SW480 (cell line): ENCODE results near the gene UGGT1.

Experiments used
- DNase-seq: peaks from one replicate; pipeline ENCODE4 v3.0.0-alpha.2; 2016; ENCODE audit warnings: low spot score

The UGGT1 gene, protein sequence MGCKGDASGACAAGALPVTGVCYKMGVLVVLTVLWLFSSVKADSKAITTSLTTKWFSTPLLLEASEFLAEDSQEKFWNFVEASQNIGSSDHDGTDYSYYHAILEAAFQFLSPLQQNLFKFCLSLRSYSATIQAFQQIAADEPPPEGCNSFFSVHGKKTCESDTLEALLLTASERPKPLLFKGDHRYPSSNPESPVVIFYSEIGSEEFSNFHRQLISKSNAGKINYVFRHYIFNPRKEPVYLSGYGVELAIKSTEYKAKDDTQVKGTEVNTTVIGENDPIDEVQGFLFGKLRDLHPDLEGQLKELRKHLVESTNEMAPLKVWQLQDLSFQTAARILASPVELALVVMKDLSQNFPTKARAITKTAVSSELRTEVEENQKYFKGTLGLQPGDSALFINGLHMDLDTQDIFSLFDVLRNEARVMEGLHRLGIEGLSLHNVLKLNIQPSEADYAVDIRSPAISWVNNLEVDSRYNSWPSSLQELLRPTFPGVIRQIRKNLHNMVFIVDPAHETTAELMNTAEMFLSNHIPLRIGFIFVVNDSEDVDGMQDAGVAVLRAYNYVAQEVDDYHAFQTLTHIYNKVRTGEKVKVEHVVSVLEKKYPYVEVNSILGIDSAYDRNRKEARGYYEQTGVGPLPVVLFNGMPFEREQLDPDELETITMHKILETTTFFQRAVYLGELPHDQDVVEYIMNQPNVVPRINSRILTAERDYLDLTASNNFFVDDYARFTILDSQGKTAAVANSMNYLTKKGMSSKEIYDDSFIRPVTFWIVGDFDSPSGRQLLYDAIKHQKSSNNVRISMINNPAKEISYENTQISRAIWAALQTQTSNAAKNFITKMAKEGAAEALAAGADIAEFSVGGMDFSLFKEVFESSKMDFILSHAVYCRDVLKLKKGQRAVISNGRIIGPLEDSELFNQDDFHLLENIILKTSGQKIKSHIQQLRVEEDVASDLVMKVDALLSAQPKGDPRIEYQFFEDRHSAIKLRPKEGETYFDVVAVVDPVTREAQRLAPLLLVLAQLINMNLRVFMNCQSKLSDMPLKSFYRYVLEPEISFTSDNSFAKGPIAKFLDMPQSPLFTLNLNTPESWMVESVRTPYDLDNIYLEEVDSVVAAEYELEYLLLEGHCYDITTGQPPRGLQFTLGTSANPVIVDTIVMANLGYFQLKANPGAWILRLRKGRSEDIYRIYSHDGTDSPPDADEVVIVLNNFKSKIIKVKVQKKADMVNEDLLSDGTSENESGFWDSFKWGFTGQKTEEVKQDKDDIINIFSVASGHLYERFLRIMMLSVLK (N-terminal part only)

DNA sequence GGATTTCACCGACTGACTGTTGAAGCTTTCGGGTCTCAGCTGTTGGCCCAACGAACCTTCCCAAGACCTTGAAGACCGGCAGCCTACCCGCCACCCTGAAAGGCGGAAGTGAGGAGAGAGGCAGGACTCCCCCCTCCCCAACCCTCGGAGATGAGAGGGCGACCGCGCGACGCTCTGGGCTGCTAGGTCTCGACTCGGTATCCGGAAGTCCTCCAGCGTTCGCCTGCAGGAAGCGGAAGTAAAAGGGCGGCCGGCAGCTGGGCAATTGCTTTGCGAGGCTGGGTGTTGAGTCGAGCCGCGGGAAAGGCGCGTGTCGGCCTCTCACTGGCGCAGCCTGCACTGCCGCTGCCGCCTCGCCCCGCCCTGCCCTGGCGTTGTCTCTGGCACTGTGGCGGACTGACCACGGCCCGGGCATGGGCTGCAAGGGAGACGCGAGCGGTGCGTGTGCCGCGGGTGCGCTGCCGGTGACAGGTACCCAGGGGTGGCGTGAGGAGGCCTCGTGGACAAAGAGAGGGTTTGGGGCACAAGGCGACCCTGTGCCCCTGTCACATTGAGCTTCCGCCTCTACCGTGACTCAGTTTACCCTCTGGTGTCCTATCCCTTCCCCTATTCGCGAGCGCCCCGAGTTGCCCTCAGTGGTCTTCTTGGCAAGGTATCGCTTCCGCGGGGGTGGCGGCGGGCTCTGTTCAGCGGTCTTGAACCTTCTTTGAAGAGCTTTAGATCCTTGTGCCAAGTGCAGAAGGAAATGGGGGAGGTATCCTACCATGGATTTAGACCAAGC is at the start of gene UGGT1:
TSS of gene UGGT1 (plus strand) at position 256 of the 781 bp plus-strand sequence. CDS start at position 414, 158 bp downstream.
- DNase-seq = peak; percentile 96

DNA sequence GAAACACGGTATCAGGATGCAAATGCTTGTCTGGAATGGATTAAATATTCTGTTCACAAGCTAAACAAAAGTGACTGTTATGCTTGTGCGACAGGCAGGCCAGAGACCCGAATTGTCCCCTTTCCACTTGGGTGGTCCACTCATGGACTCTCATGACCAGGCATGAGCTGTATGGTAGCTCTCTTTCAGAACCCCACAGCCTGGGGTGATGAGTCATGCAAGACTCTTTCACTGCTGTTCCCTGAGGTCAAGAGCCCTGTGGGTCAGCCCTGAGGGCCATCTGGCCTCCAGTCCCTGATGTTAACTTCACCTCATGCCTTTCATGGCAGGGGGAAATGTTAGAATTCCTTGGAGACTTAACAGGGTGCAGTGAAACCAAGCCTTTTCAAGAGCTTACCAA is 49.4 kb upstream of the UGGT1 start:
- no peak for DNase-seq

DNA sequence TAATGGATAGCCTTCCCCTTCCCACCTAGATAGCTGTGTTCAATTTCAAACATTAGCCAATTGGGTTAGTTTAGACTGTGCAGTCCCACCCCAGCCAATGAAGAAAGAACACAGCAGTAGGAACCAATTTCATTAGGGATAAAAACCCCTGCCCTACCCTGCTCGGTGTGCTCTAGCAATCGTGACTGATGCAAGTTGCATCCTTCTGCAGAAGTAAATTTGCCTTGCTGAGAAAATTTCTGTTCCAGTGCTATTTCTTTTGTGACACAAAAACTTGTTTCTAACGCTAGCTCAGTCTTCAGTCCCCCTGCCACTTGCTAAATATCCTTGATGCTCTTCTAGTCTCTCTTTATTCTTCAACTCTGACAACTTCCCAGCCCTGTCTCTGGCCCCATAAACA is 48.0 kb upstream of the UGGT1 start:
- DNase-seq = no peak

DNA sequence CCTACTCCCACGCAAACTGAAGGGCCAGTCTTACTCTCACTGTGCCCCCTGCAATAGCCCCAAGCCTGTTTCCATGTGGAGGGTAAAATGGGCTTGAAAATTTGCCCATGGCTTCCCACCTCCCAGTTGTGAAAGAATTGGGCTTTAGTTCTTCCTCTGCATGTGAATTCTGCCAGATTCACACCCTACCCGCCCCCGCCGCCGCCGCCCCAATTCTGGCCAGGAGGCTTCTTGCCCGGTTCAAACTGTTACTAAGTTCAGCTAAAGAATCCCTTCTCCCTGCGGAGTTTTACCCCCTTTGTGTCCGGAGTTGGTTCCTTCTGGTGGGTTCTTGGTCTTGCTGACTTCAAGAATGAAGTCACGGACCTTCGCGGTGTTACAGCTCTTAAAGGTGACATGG is 37.7 kb upstream of the UGGT1 start:
- DNase-seq = no peak

DNA sequence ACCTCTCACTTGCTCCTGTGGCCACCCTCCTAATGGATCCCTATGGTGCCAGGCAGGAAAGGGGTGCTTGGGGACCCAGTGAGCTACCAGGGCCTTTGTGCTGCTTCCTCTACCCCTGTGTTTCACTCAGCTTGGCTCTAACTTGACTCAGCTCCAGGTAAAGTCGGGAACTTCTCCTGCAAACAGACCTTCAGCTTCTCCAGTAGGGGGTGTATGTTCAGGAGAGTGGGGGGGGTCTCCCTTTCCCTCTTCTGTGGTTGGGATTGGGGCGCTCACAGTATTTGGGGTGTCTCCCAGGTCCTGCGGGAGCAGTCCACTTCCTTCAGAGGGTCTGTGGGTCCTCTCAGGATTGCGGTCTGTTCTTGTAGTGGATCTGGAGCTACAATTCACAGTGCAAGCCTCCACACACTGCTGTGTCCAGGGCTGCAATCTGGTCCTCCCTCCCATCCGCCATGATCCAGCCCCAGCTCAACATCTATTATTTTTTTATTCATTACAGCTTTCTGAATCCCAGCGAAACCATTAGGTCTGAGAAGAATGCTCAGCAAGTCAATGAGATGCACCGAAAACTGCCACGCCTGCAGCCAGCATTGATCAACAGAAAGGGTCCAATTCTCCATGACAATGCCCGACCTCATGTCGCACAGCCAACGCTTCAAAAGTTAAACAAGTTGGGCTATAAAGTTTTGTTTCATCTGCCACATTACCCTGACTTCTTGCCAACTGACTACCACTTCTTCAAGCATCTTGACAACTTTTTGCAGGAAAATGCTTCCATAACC is 36.7 kb upstream of the UGGT1 start:
- DNase-seq = no peak

DNA sequence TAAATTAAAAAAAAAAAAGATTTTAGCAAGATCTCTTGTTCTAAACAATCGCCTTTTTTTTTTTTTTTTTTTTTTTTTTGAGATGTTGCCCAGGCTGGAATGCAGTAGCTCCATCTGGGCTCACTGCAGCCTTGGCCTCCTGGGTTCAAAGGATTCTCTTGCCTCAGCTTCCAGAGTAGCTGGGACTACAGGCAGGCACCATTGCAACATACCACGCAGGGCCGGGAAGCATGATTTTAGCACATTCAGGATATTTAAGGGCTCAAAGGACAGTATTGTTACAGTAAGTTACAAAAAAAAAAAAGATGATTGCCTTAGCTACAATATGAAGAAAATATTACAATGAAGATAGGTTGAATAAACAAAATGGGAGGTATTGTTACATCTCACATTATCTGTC is 33.7 kb upstream of the UGGT1 start:
- no peak for DNase-seq

DNA sequence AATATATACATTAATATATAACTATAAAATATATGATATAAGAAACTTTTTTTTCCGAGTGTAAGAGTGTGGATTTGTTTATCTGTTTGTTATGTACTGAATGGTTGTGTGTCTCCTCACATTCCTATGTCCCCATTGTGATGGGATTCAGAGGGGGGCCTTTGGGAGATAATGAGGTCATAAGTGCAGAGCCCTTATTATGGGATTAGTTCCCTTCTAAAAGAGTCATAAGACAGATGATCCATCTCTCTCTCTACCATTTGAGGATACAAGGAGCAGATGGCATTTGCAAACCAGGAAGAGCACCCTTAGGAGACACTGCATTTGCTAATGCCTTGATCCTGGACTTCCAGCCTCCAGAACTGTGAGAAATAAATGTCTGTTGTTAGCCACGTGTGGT is 32.9 kb upstream of the UGGT1 start:
- DNase-seq = no peak

DNA sequence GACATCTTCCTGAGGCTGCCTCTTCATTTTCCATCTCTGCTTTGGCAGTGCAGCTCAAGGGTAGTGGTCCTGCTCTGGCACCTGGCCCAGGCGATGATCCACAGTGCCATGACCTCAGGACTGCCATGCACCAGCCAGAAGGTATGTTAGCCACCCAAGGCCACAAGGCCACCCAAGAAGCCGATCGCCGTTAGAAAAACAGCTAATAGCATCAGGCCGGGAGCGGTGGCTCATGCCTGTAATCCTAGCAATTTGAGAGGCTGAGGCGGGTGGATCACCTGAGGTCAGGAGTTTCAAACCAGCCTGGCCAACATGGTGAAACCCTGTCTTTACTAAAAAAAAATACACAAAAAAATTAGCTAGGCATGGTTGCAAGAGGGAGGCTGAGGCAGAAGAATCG is 28.4 kb upstream of the UGGT1 start:
- no peak for DNase-seq

DNA sequence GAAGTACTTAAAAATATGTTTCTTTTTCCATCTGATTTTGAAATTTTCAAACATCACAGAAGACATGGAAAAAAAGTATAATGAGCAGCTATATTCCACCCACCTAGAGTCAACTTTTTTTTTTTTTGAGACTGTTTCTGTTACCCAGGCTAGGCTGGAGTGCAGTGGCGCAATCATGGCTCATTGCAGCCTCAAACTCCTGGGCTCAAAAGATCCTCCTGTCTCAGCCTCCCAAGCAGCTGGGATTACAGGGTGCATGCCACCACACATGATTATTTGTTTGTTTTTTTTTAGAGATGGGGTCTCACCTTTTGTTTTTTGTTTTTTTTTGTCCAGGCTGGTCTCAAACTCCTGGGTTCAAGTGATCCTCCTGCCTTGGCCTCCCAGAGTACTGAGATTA is 26.6 kb upstream of the UGGT1 start:
- no peak for DNase-seq

DNA sequence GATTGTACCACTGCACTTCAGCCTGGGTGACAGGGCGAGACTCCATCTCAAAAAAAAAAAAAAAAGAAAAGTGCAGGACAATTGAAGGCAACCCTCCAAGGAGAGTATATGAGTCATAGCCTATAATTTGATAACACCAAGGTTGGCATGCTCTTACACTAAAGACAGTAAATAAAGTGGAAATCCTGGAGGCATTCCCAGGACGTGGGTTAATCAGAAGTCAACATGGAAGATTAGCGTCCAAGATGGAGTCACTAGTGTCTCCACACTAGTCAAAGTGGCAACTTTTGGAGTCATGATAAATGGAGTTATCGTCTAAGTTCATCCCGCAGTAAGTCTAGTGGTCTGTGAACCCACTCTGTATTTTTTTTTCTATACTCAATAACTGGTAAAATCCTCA is 21.2 kb upstream of the UGGT1 start:
- DNase-seq = no peak

DNA sequence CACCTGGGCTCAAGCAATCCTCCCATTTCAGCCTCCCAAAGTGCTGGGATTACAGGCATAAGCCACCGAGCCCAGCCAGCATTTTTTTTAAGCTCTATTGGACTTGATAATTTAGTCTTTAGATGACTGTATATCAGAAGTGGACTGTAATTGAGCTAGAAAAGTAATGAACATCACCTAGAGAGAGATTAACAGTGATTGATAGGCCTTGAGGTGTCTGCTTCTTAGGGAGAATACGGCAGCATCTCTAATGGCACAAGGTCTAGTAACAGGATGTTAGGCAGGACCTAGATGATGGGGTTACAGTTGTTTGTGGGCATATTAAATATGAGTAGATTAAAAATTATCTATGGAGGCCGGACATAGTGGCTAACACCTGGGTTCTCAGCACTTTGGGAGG is 17.7 kb upstream of the UGGT1 start:
- DNase-seq = no peak

DNA sequence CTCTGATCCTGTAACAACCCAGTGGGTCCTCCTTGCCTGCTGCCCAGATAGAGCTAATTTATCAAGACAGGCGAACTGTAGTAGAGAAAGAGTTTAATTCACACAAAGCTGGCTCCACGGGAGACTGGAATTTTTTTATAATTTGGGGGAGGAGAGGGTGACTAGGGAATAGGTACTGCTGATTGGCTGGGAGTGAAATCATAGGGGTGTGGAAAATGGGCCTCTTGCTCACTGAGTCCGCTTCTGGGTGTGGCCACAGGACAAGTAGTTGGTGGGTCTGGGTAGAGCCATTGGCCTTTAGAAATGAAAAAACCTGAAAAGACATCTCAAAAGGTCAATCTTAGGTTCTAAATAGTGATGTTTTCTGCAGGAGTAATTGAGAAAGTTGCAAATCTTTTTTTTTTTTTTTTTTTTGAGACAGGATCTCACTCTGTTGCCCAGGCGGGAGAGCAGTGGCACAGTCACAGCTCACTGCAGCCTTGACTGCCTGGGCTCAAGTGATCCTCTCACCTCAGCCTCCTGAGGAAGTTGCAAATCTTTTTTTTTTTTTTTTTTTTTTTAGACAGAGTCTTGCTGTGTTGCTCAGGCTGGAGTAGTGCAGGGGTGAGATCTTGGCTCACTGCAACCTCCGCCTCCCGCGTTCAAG is 14.4 kb upstream of the UGGT1 start:
- DNase-seq = no peak

DNA sequence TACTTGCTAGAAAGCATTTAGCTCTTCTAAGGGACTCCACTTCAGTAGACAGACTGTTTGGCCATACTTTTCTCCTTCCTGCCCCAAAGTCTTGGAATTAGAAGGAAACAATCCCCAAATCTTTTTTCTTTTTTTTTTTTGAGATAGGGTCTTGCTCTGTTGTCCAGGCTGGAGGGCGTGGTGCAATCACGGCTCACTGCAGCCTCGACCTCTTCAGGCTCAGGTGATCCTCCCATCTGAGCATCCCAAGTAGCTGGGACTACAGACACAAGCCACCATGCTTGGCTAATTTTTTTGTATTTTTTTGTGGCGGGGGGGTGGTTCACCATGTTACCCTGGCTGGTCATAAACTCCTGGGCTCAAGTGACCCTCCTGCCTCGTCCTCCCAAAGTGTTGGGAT is 6.2 kb upstream of the UGGT1 start:
- no peak for DNase-seq

DNA sequence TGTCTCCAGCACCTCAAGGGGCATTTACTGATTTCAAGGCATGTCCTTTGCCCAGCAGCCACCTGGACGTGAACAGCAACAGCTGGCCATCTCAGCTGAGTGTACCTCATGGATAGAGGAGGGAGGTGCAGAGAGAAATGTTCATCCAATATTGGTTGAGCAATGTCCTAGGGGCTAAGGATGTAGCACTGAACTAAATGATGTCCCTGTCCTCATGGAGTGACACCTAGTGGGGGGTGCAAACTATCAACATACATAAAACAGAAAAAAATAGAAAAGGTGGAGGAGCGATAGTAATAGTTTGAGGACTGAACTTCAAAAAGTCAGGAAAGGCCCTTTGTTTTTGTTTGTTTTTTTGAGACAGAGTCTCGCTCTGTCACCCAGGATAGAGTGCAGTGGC is 4.8 kb upstream of the UGGT1 start:
- DNase-seq = no peak

DNA sequence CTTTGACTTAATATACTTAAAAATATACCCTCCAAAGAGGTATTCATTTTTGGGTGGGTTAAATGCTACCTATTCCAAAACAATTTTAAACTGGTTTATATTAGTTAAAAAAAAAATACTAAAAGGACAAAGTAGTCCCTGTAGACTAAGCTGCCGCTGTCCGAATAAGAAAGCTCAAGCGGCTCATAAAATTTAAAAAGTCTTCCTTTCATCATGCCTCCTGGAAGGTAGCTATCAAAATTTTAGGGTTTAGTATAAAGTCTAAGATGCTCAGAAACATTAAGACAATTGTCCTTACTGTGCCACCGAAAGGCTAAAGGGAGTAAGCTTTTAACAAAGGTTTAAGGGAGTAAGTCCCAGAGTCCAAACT is 440 bp upstream of the UGGT1 start:
- DNase-seq = no peak

DNA sequence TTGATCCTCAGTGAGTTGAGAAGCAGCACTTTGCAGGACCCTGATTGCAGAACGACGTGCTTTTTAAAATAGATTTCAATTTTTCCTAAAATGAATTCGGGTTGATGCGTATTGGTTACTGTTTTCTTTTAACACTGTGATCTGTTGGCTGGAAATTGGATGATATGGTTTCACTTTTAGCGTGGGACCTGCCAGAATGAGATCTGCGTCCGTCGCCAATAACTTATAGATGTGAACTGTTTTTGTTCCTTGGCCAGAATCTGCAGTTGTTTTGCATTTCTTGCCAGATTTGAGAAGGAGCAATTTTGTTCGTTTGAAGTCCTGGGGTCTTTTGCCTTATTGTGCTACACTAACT is 703 bp downstream of the UGGT1 start:
- DNase-seq = no peak

DNA sequence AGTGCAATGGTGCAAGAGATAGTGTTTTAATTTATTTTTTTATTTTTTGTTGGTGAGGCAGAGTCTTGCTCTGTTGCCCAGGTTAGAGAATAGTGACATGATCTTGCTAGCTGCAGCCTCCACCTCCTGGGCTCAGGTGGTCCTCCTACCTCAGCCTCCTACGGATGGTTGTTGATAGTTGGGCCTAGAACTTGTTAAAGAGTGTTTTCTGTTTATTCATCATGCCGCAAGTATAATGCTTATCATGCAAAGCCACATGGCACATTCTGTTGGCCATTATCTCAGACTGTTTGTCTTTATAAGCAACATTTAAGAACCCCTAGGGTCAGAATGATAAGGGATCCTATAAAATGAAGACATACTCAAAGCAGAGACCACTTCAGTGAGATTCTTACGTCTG is 1.7 kb downstream of the UGGT1 start:
- no peak for DNase-seq

DNA sequence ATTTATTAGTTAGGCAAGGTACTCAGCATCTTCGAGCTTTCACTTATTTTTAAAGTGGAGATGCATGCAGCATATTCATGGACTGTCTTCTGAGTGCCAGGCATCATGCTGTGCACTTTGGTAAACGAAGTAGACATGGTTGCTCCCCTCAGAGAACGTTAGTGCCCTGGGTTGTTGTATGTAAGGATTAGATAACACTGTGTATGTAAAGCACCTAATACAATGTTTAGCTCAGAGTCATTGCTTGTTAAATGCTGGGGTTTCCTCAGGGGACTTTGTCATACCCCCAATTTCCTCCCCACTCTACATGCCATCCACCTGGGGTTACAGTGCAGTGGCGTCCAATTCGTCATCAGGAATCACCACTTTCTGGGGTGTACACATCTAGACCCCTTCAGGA is 2.8 kb downstream of the UGGT1 start:
- no peak for DNase-seq

DNA sequence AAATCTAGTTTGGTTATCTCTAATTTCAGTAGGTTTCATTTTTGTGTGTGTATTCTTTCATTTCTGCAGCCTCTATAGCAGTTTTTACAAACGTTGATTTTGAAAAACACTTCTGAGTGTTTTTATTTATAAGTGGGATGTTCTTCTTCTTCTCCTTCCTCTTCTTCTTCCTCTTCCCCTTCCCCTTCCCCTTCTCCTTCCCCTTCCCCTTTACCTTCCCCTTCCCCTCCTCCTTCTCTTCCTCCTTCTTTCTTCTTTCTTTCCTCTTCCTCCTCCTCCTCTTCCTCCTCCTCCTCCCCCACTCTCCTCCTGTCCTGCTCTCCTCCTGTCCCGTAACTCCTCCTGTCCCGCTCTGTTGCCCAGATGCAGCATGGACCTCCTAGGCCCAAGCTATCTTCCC is 4.2 kb downstream of the UGGT1 start:
- no peak for DNase-seq

DNA sequence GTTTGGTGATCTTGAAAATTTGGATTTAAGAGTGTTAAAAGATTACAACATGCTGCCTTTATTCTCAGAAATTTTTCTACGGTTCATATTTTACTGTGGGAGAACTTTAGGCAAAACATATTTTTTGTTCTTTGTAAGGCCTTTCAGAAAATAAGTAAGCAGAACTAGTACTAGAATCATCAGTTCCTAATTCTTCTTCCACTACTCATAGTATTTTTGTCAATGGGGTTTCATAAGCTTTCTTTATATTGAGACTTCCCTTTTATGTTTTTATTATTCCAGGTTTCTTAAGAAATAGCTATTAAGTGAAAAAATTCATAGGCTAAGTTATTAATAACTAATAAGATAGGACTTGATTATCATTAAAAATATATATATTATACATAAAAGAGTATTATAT is 12.4 kb downstream of the UGGT1 start:
- no peak for DNase-seq

DNA sequence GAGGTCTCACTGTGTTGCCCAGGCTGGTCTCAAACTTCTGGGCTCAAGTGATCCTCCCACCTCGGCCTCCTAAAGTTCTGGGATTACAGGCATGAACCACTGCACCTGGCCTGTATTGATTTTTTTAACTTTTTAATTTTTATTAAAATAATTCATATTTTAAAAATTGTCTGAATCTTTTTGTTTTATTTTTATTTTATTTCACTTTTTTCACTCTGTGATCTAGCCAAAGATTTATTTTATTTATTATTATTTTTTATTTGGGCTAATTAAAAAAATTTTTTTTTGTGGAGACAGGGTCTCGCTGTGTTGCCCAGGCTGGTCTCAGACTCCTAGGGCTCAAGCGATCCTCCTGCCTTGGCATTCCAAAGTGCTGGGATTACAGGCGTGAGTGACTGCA is 14.1 kb downstream of the UGGT1 start:
- no peak for DNase-seq
